Heart left ventricle (tissue), 13 donors: Measurements from ENCODE around the gene NTF3.

ENCODE experiments used
- CTCF ChIP-seq, 12 donors: fragments of 200-600 bp; sonication (generic) in 4 of 12; IDR thresholded peaks; one replicate each; pipeline versions ENCODE4 v1.5.0 to v1.8.0; 2018 to 2022; ENCODE audit warnings: antibody characterized with exemption in 12 of 12, mild to moderate bottlenecking in 5 of 12
- POLR2A ChIP-seq, 2 donors: fragments of 450-650 bp; IDR thresholded peaks; one replicate each; pipeline ENCODE4 v1.6.1; 2017; ENCODE audit warnings: antibody characterized with exemption in 2 of 2, mild to moderate bottlenecking in 2 of 2, moderate library complexity in 2 of 2
- donor health status: ischemic (EF 13 %, LVEDD 7.1; RV severe dilation, severe dysfunction).
- donor health status: DM: no; HTN: yes; CAD: no.
- donor health status: DM: no; HTN: no; CAD: no.
- donor health status: ischemic (EF 25% LVEDD 6.9; RV normal size, moderate dysfunction).
- donor health status: ischemic (EF 25% LVEDD 5.7; RV mildly dilated, moderate dysfunction).
- donor health status: ischemic (EF 35%, LVEDD 5.7; RV mildly dilated, moderate dysfunction).
- donor health status: nonischemic (EF 11% LVEDD 7.7; RV severe dilation, severe dysfunction).
- donor health status: DM: yes; HTN: yes; CAD: no.
- donor health status: PGD.
- donor health status: ischemic (EF 29% LVEDD 5.4; RV normal size, mild dysfunction).
- donor health status: nonischemic (EF 23%, LVEDD 6.1; RV moderate dilation, normal function).

GRCh38 chr12:5498076-5498475, 66.2 kb downstream of the NTF3 start:
- no peak for TF ChIP-seq CTCF (IDR thresholded peaks at IDR 0.05)
- no peak for TF ChIP-seq POLR2A (IDR thresholded peaks at IDR 0.05)
